ENCODE results near the gene SPOUT1.

DNA sequence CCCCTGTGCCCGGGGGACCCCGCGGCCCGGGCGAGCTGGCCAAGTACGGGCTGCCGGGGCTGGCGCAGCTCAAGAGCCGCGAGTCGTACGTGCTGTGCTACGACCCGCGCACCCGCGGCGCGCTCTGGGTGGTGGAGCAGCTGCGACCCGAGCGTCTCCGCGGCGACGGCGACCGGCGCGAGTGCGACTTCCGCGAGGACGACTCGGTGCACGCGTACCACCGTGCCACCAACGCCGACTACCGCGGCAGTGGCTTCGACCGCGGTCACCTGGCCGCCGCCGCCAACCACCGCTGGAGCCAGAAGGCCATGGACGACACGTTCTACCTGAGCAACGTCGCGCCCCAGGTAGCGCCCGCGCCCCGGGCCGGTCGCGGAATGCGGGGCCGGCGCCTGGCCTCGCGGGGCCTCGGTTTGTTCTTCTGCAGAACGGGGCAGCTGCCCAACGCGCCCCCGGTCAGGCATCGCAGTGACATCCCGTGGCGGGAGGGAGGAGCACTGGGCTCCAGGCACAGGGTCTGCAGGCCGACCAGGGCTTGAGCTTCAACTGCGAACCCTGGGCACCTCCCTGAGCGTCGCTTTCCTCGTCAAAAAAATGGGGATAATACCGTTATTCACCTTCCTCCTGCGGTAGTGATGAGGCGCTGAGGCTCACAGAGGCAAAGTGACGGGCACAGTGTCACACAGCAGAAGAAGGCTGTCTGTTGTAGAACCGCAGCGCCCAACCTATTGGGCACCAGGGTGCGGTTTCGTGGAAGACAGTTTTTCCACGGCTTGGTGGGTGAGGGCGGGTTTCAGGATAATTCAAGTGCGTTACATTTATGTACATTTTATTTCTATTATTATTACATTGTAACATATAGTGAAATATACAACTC is 10.5 kb downstream of the SPOUT1 start:
- TF ChIP-seq, protein P1, sequence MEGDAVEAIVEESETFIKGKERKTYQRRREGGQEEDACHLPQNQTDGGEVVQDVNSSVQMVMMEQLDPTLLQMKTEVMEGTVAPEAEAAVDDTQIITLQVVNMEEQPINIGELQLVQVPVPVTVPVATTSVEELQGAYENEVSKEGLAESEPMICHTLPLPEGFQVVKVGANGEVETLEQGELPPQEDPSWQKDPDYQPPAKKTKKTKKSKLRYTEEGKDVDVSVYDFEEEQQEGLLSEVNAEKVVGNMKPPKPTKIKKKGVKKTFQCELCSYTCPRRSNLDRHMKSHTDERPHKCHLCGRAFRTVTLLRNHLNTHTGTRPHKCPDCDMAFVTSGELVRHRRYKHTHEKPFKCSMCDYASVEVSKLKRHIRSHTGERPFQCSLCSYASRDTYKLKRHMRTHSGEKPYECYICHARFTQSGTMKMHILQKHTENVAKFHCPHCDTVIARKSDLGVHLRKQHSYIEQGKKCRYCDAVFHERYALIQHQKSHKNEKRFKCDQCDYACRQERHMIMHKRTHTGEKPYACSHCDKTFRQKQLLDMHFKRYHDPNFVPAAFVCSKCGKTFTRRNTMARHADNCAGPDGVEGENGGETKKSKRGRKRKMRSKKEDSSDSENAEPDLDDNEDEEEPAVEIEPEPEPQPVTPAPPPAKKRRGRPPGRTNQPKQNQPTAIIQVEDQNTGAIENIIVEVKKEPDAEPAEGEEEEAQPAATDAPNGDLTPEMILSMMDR (IDR thresholded peaks at IDR 0.05) = no peak
- no peak for TF ChIP-seq ZFX (IDR thresholded peaks at IDR 0.05; ENCODE audit: borderline replicate concordance)
